Glutamatergic neuron (in vitro differentiated cells): ENCODE measurements around the gene HOXB5. TPM values are rescaled to one million over a fixed set of nuclear protein-coding genes. Genes with fewer than 3 reads are reported as not detected.

Experiments
- DNase-seq: peaks from one replicate; pipeline ENCODE4 v3.0.0; 2022
- H3K27ac Mint-ChIP-seq: one replicate; pipeline ENCODE4 v1.8.0; 2020; ENCODE audit warnings: mild to moderate bottlenecking, mixed read lengths, inconsistent platforms; ENCODE audit not compliant: unreplicated experiment
- H3K27me3 Mint-ChIP-seq: one replicate; pipeline ENCODE4 v1.8.0; 2020; ENCODE audit warnings: mild to moderate bottlenecking, moderate library complexity, mixed read lengths, inconsistent platforms; ENCODE audit not compliant: unreplicated experiment
- H3K36me3 Mint-ChIP-seq: one replicate; pipeline ENCODE4 v1.8.0; 2020; ENCODE audit warnings: mild to moderate bottlenecking, mixed read lengths, inconsistent platforms; ENCODE audit not compliant: unreplicated experiment
- H3K4me1 Mint-ChIP-seq: one replicate; pipeline ENCODE4 v1.8.0; 2020; ENCODE audit warnings: mild to moderate bottlenecking, low read depth, mixed read lengths, inconsistent platforms; ENCODE audit not compliant: unreplicated experiment
- H3K4me3 Mint-ChIP-seq: one replicate; pipeline ENCODE4 v1.8.0; 2020; ENCODE audit warnings: mild to moderate bottlenecking, mixed read lengths, inconsistent platforms; ENCODE audit not compliant: unreplicated experiment
- H3K9me3 Mint-ChIP-seq: one replicate; pipeline ENCODE4 v1.8.0; 2020; ENCODE audit warnings: mild to moderate bottlenecking, moderate library complexity, mixed read lengths, inconsistent platforms; ENCODE audit not compliant: unreplicated experiment
- CTCF ChIP-seq: fragments of 200-600 bp; sonication (generic); IDR thresholded peaks from one replicate; pipeline ENCODE4 v1.5.0; 2021; ENCODE audit not compliant: partially characterized antibody, unreplicated experiment
- total RNA-seq: library from RNA; stranded (reverse); fragmentation: NEBNext Ultra II Directional; extraction: Animal tissue kit (Norgen Biotek cat#: 25700); gene quantifications from one replicate; pipeline ENCODE4 v1.2.1, GENCODE V29; 2021; ENCODE audit not compliant: unreplicated experiment

HOXB5 gene
- total RNA-seq, 1 donor from 2014 or later = not detected

GRCh38 chr17:48601207-48601538 lies 7.6 kb upstream of the HOXB5 start:
- Mint-ChIP-seq H3K27ac (no peak overlapping the region), H3K9me3 (peaks cover 13% of the 10 kb centered on the region), H3K36me3 (no peaks in the 10 kb centered on the region), H3K4me1 (peaks cover 2% of the 10 kb centered on the region), H3K4me3 (no peak overlapping the region), H3K27me3 (peaks cover 46% of the 10 kb centered on the region)
- TF ChIP-seq CTCF = no peak
- no peak for DNase-seq

- Mint-ChIP-seq H3K27ac (no peak overlapping the region), H3K9me3 (peaks cover 13% of the 10 kb centered on the region), H3K4me3 (no peak overlapping the region), H3K4me1 (peaks cover 2% of the 10 kb centered on the region), H3K36me3 (no peaks in the 10 kb centered on the region), H3K27me3 (peaks cover 48% of the 10 kb centered on the region)
- DNase-seq = no peak
- no peak for TF ChIP-seq CTCF
Measured at GRCh38 chr17:48600244-48601098, 6.9 kb upstream of the HOXB5 start.

- peaks cover 8% of the 10 kb centered on the region for H3K9me3 Mint-ChIP-seq
- H3K36me3 Mint-ChIP-seq = no peaks in the 10 kb centered on the region
- H3K27ac Mint-ChIP-seq = no peak overlapping the region
- no peak for DNase-seq
- peaks cover 2% of the 10 kb centered on the region for H3K4me1 Mint-ChIP-seq
- no peak overlapping the region for H3K4me3 Mint-ChIP-seq
- H3K27me3 Mint-ChIP-seq = peaks cover 54% of the 10 kb centered on the region
- TF ChIP-seq CTCF = no peak
Measured at GRCh38 chr17:48599354-48599753, 5.8 kb upstream of the HOXB5 start.

GRCh38 chr17:48598736-48599135 lies 5.2 kb upstream of the HOXB5 start:
- Mint-ChIP-seq H3K4me1 (peaks cover 2% of the 10 kb centered on the region), H3K27me3 (peaks cover 53% of the 10 kb centered on the region), H3K4me3 (no peak overlapping the region), H3K36me3 (no peaks in the 10 kb centered on the region), H3K27ac (no peak overlapping the region), H3K9me3 (peaks cover 8% of the 10 kb centered on the region)
- no peak for TF ChIP-seq CTCF
- no peak for DNase-seq
